NB4 (cell line): Measurements from ENCODE around the gene PANK4.

ENCODE experiments used
- CTCF ChIP-seq: IDR thresholded peaks from one replicate; pipeline ENCODE4 v1.5.1; 2012; ENCODE audit warnings: low read depth, low read length
- MAX ChIP-seq: IDR thresholded peaks from 2 replicates; pipeline ENCODE4 v1.6.1; 2011; ENCODE audit warnings: low read depth, low read length
- MYC ChIP-seq: IDR thresholded peaks from 2 replicates; pipeline ENCODE4 v1.6.1; 2011; ENCODE audit warnings: low read depth, low read length
- POLR2A ChIP-seq: IDR thresholded peaks from 2 replicates; pipeline ENCODE4 v1.6.1; 2011; ENCODE audit warnings: mild to moderate bottlenecking; ENCODE audit not compliant: insufficient read length; ENCODE audit errors: extremely low read depth

GRCh38 chr1:2515763-2516080, 10.7 kb downstream of the PANK4 start:
- no peak for TF ChIP-seq CTCF
- no peak for TF ChIP-seq POLR2A
- TF ChIP-seq MAX, result no peak
- TF ChIP-seq MYC, result no peak
